IPS DF 4.7 (cell line): ENCODE data around the gene NAT8L.

Experiments used
- DNase-seq: peaks from one replicate; pipeline ENCODE4 v3.0.0-alpha.2; 2013; ENCODE audit warnings: low spot score; ENCODE audit errors: extremely low read depth

The NAT8L gene

GRCh38 chr4:2063557-2064275, 4.6 kb downstream of the NAT8L start:
- no peak for DNase-seq

GRCh38 chr4:2064276-2064991, 5.3 kb downstream of the NAT8L start:
- no peak for DNase-seq

GRCh38 chr4:2065106-2065930, 6.2 kb downstream of the NAT8L start:
- no peak for DNase-seq

GRCh38 chr4:2066011-2066551, 7.0 kb downstream of the NAT8L start:
- DNase-seq = no peak

GRCh38 chr4:2066571-2067445, 7.7 kb downstream of the NAT8L start:
- no peak for DNase-seq

GRCh38 chr4:2067446-2068197, 8.5 kb downstream of the NAT8L start:
- no peak for DNase-seq

GRCh38 chr4:2068198-2068470, 9.0 kb downstream of the NAT8L start:
- DNase-seq = no peak

- DNase-seq = no peak
Observed at GRCh38 chr4:2068566-2068965, 9.4 kb downstream of the NAT8L start.

- DNase-seq = no peak
Observed at GRCh38 chr4:2069161-2069971, 10.2 kb downstream of the NAT8L start.

- DNase-seq = no peak
Observed at GRCh38 chr4:2069986-2070385, 10.9 kb downstream of the NAT8L start.

- no peak for DNase-seq
Observed at GRCh38 chr4:2070421-2071251, 11.5 kb downstream of the NAT8L start.

GRCh38 chr4:2071252-2071911, 12.3 kb downstream of the NAT8L start:
- DNase-seq = no peak

GRCh38 chr4:2071912-2072867, 13.1 kb downstream of the NAT8L start:
- DNase-seq = no peak

- DNase-seq = no peak
Observed at GRCh38 chr4:2072971-2073807, 14.1 kb downstream of the NAT8L start.

- no peak for DNase-seq
Observed at GRCh38 chr4:2073808-2074481, 14.8 kb downstream of the NAT8L start.

GRCh38 chr4:2074588-2074987, 15.5 kb downstream of the NAT8L start:
- DNase-seq = no peak
